ENCODE data around the gene DPEP1.

The DPEP1 gene

DNA sequence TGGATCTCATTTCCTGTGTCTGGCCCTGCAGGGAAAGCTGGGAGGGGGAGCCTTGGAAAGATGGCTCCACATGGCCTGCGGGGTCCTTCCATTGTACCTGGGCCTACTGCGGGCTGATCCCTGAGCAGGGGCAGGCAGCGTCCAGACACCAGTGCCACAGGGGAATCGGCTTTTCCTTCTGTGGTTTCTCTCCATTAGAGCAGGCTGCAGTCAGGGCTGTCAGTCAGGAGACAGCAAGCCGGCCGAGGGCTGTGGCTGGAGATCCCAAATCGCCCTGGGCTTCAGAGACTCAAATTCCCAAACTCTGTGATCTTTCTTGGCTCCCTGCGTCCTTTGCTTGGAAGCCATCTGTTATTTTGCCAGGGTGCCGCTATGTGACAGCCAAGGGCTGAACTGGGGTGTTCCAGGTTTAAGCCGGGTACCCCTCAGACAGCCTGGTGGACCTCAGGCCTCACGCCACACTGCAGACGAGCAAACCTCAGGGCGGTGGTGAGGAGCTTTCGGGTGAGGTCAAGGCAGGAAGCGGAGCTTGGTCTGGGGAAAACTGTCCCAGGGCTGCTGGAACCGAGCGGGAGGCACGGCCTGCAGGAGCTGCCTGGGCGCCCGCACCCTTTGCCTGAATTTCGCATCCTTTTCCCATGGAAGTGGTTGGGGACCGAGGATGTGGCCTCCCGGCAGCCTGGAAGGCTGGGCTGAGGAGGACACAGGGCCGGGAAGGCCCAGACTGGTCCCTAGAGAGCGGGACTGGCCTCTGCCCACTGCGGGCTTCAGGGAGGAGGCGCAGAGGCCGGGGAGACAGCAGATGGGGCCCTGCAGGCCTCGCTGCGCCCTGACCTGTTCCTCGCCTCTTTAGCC, 39.4 kb upstream of the DPEP1 start:
- no peak for DNase-seq (ENCODE audit: low spot score)
- TF ChIP-seq, protein P1, sequence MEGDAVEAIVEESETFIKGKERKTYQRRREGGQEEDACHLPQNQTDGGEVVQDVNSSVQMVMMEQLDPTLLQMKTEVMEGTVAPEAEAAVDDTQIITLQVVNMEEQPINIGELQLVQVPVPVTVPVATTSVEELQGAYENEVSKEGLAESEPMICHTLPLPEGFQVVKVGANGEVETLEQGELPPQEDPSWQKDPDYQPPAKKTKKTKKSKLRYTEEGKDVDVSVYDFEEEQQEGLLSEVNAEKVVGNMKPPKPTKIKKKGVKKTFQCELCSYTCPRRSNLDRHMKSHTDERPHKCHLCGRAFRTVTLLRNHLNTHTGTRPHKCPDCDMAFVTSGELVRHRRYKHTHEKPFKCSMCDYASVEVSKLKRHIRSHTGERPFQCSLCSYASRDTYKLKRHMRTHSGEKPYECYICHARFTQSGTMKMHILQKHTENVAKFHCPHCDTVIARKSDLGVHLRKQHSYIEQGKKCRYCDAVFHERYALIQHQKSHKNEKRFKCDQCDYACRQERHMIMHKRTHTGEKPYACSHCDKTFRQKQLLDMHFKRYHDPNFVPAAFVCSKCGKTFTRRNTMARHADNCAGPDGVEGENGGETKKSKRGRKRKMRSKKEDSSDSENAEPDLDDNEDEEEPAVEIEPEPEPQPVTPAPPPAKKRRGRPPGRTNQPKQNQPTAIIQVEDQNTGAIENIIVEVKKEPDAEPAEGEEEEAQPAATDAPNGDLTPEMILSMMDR (IDR thresholded peaks at IDR 0.05; ENCODE audit: borderline replicate concordance, control extremely low read depth, extremely low read depth, insufficient read depth, missing control alignments): no peak
- in situ Hi-C loops (cut with MboI; ENCODE audit: low sequenced_read_pairs, unreplicated experiment): no loop called here

DNA sequence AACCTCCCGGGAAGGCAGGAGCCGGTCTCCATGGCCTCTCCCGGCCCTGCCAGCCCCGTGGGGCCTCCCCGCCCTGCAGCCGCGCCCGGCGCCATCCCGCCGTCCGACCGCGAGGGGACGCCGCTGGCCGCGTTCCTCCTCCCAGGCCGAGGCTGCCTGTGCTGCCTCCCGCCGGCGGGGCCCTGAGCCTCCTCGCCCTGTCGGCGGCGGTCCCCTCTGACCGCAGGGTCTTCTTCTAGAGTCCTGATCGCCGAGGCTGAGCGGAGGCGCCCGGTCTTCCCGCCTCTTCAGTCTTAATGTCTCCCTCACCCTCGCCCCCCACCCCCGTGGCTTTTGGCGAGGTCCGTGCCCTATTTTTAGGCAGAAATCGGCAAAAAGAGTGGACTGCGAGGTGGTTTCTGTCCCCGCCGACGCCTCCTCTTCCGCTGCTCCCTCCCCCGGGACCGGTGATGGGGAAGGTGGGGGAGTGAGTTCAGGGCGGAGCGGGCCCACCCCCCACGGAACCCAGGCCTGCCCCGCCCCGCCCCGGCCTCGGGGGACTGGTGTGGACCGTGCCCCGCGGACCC, 38.7 kb upstream of the DPEP1 start:
- in situ Hi-C loops (cut with MboI; ENCODE audit: low sequenced_read_pairs, unreplicated experiment): no loop called here
- TF ChIP-seq, protein P1 (IDR thresholded peaks at IDR 0.05; ENCODE audit: borderline replicate concordance, control extremely low read depth, extremely low read depth, insufficient read depth, missing control alignments): peak; percentile 95
- peak; percentile 93 for DNase-seq (ENCODE audit: low spot score)

DNA sequence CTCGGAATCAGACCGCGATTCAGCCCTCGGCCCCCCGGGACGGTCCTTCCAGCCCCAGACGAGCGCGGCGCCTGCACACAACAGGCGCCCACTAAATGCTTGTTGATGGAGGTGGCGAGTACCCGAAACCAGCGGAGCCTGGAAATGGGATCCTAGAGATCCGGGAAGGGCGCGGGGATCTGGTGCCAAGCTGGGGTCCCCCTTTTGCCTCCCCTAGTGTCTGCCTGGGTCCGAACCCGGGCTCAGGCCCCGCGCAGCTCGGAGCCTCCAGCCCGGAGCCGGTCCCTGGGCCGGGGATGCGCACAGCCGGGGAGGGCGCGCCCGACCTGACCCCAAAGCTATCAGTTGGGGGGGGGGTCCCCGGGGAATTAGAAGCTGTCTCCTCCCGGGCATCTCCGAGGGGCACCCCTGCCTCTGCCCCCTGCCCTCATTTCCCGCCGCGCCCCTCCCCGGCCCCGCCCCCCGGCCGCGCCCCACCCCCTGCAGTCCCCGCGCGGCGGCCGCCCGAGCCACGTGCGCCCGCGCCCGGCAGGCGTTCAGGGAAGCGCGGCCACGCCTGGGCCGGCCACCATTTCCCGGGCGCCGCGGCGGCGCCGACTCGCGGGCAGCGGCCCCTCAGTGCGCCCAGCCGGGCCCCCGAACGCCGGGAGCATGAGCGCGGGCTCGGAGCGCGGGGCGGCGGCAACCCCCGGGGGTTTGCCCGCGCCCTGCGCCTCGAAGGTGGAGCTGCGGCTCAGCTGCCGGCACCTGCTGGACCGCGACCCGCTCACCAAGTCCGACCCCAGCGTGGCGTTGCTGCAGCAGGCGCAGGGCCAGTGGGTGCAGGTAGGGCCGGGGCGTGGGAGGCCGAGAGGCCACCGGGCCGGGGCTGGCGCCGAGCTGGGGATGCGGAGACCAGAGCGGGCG, 37.9 kb upstream of the DPEP1 start, which contains the start of gene CPNE7:
Gene CPNE7, plus strand, starts transcription at position 512 of the 906 bp plus-strand sequence. Its CDS starts 140 bp downstream, at position 652.
- in situ Hi-C loops (cut with MboI; ENCODE audit: low sequenced_read_pairs, unreplicated experiment): no loop called here

DNA sequence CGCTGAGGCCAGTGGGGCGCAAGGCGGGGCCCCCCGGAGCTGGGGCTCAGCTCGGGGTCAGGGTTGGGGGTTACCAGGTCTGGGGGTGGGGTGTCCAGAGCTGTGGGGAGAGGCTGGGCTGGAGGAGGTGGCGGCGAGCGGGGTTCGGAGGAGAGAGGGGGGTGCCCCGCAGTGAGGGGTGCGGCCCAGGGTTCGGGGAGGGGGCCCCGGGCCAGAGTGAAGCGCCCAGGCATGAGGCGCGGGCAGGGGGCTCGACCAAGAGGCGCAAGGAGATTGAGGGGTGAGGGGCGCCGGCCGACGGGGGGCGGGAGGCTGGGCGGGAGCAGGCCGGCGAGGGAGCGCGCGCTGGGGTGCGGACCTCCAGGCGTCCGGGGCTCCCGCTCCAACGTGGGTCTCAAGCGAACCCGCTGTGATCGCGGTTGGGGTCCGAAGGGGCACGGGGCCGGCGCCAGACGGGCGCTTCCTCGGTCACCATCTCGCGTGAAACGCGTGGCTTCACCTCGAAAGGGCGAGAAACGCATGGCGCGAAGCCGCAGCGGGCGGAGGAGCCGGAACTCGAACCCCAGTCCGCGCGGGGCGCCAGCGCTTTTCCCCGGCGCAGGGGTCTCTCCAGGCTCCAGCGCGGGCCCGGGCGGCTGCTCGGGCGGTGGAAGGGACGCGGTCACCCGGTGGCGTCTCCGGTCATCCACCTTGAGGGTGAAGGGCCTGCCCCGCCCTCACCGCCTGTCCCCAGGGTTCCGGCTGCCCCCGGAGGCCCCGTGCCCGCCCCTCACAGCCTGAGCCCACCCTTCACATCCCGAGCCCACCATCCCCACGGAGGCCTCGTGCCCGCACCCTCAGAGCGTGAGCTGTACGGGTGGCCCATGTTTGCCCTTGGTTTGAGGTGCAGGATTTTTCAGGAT, 37.0 kb upstream of the DPEP1 start:
- TF ChIP-seq, protein P1 (IDR thresholded peaks at IDR 0.05; ENCODE audit: borderline replicate concordance, control extremely low read depth, extremely low read depth, insufficient read depth, missing control alignments): no peak
- DNase-seq (ENCODE audit: low spot score): no peak
- in situ Hi-C loops (cut with MboI; ENCODE audit: low sequenced_read_pairs, unreplicated experiment): no loop called here

More for the DNA sequence above, 37.9 kb upstream of the DPEP1 start, which contains the start of gene CPNE7:
- TF ChIP-seq, protein P1 (IDR thresholded peaks at IDR 0.05; ENCODE audit: borderline replicate concordance, control extremely low read depth, extremely low read depth, insufficient read depth, missing control alignments): no peak
- DNase-seq (ENCODE audit: low spot score): peak; percentile 83

DNA sequence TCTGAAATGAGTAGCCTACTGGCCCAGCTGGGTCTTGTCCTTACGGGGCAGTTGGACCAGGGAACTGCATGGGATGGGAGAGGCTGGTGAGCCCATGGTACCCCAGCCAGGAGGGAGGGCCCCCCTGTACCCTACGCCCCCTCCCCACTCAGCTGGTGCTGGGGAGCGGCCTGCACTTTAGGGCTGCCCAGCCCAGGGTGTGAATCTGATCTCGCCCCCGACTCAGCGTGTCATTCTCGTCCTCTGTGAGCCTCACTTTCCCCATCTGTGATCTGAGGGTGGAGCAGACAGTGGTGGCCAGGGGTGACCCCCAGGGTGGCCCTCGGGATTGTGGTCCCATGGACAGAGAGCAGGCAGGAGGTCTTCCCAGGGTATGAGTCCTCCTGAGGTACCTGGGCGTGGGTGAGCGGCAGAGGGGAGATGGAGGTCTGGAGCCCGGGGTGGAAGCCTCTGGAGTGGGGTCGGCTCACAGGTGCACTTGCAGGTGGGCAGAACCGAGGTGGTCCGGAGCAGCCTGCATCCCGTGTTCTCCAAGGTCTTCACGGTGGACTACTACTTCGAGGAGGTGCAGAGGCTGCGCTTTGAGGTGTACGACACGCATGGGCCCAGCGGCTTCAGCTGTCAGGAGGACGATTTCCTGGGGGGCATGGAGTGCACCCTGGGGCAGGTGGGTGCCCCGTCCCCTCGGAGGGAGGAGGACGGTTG, 36.2 kb upstream of the DPEP1 start:
- DNase-seq (ENCODE audit: low spot score): no peak
- in situ Hi-C loops (cut with MboI; ENCODE audit: low sequenced_read_pairs, unreplicated experiment): no loop called here
- TF ChIP-seq, protein P1 (IDR thresholded peaks at IDR 0.05; ENCODE audit: borderline replicate concordance, control extremely low read depth, extremely low read depth, insufficient read depth, missing control alignments): no peak

Data from GM13976 (cell line).